ENCODE data around the gene MED9. TPM values are rescaled to one million over a fixed set of nuclear protein-coding genes. Genes with fewer than 3 reads are reported as not detected.

The MED9 gene
- total and polyA plus RNA-seq, 2 of the 4 experiments (the other 2 are of a cell fraction), result 6.1 to 10.1 TPM

DNA sequence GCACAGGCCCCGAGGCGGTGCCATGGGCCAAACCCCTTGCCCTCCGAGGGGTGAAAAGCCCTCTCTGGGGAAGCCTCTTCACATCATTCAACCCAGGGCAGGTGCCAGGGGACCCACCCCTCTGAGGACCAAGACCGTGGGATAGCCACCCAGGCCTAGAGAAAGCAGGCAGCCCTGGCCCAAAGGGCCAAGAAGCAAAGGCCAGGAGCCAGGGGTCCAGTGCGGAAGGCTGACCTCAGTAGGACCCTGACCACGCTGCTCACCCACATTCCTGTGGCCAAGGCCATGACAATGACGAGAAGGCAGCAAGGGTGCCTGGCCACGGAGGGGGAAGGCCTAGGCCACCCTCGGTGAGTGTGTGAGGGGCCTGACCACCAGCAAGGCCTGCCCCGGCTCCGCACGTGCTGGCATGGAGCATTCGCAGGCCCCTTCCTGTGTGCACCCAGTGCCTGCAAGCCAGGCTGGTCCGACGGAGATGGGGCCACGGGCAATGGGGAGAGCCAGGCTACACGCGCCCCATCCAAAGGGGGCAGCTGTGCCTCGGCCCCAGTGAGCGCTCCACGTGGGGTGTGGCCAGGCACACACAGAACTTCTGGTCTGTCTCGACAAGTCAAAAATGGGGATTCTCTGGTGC is 43.9 kb downstream of the MED9 start:
- H4K20me1 ChIP-seq (ENCODE audit: insufficient read depth, low read length), result no peaks in the 10 kb centered on the region
- no peak overlapping the region for H3K56ac ChIP-seq (ENCODE audit: extremely low read depth, insufficient read depth, low read length)
- no peak for TF ChIP-seq NFE2L2 (IDR thresholded peaks at IDR 0.05; ENCODE audit: low read depth, low read length)
- no peak for TF ChIP-seq CHD1 (IDR thresholded peaks at IDR 0.05; ENCODE audit: low read depth, low read length)
- no peak for TF ChIP-seq MXI1 (IDR thresholded peaks at IDR 0.05; ENCODE audit: borderline replicate concordance, low read depth, low read length)
- TF ChIP-seq, protein P1, sequence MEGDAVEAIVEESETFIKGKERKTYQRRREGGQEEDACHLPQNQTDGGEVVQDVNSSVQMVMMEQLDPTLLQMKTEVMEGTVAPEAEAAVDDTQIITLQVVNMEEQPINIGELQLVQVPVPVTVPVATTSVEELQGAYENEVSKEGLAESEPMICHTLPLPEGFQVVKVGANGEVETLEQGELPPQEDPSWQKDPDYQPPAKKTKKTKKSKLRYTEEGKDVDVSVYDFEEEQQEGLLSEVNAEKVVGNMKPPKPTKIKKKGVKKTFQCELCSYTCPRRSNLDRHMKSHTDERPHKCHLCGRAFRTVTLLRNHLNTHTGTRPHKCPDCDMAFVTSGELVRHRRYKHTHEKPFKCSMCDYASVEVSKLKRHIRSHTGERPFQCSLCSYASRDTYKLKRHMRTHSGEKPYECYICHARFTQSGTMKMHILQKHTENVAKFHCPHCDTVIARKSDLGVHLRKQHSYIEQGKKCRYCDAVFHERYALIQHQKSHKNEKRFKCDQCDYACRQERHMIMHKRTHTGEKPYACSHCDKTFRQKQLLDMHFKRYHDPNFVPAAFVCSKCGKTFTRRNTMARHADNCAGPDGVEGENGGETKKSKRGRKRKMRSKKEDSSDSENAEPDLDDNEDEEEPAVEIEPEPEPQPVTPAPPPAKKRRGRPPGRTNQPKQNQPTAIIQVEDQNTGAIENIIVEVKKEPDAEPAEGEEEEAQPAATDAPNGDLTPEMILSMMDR (conservative IDR thresholded peaks at IDR 0.05; ENCODE audit: low read depth, low read length), result no peak
- no peak for TF ChIP-seq RCOR1 (IDR thresholded peaks at IDR 0.05; ENCODE audit: insufficient replicate concordance, low read length)
- TF ChIP-seq FOS (IDR thresholded peaks at IDR 0.05; ENCODE audit: low read depth, low read length), result no peak
- TF ChIP-seq POLR2A (IDR thresholded peaks at IDR 0.05; ENCODE audit: low read depth, low read length), result no peak
- TF ChIP-seq BHLHE40 (IDR thresholded peaks at IDR 0.05; ENCODE audit: low read depth, low read length), result no peak
- TF ChIP-seq RAD21 (IDR thresholded peaks at IDR 0.05; ENCODE audit: low read length), result no peak
- TF ChIP-seq MAFK (IDR thresholded peaks at IDR 0.05; ENCODE audit: low read depth, low read length), result no peak
- TF ChIP-seq RFX5 (IDR thresholded peaks at IDR 0.05; ENCODE audit: low read depth, low read length), result no peak
- TF ChIP-seq CEBPB (IDR thresholded peaks at IDR 0.05; ENCODE audit: low read depth, low read length), result no peak
- TF ChIP-seq MAZ (IDR thresholded peaks at IDR 0.05; ENCODE audit: borderline replicate concordance, low read depth, low read length), result no peak
- TF ChIP-seq, protein P2, sequence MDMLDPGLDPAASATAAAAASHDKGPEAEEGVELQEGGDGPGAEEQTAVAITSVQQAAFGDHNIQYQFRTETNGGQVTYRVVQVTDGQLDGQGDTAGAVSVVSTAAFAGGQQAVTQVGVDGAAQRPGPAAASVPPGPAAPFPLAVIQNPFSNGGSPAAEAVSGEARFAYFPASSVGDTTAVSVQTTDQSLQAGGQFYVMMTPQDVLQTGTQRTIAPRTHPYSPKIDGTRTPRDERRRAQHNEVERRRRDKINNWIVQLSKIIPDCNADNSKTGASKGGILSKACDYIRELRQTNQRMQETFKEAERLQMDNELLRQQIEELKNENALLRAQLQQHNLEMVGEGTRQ (IDR thresholded peaks at IDR 0.05; ENCODE audit: low read depth, low read length), result no peak
- no peak overlapping the region for H4K91ac ChIP-seq (ENCODE audit: insufficient read depth, low read depth, low read length)
- H4K8ac ChIP-seq (ENCODE audit: low read depth in 2 of 2, low read length in 2 of 2), result no peak overlapping the region
- H3K4me1 ChIP-seq (ENCODE audit: control insufficient read depth, insufficient read depth, low read length), result peaks cover 3% of the 10 kb centered on the region; the same call in 1 of the 2 replicates
- no peaks in the 10 kb centered on the region for H3K79me1 ChIP-seq (ENCODE audit: low read depth in 1 of 2, low read length in 2 of 2)
- no peak overlapping the region for H2BK20ac ChIP-seq (ENCODE audit: low read depth, low read length)
- no peaks in the 10 kb centered on the region for H3K27me3 ChIP-seq (ENCODE audit: control insufficient read depth, insufficient read depth, low read length)
- DNase-seq (no peak), ATAC-seq (ENCODE audit: low read depth) (no peak)
- H3K9ac ChIP-seq (ENCODE audit: low read depth, low read length), result no peak overlapping the region
- intact Hi-C loops (cut with micrococcal nuclease), result no loop called here
- H2AK5ac ChIP-seq (ENCODE audit: low read depth, low read length), result no peak overlapping the region
- no peak overlapping the region for H2BK5ac ChIP-seq (ENCODE audit: low read depth, low read length, poor library complexity, severe bottlenecking)
- H3K4me3 ChIP-seq (ENCODE audit: insufficient read depth, low read depth, low read length), result no peak overlapping the region
- H3K27ac ChIP-seq (ENCODE audit: insufficient read depth, low read length), result no peak overlapping the region
- no peak overlapping the region for H3K4me2 ChIP-seq (ENCODE audit: low read depth, low read length)
- no peak overlapping the region for H4K5ac ChIP-seq (ENCODE audit: low read depth, low read length)
- no peak overlapping the region for H3K23ac ChIP-seq (ENCODE audit: low read depth, low read length)
- H3K14ac ChIP-seq (replicated peaks; ENCODE audit: low read depth, low read length), result no peak overlapping the region
- ChIA-PET POLR2A (ENCODE audit: unreplicated experiment) (no interaction called here), CTCF (no interaction called here)
- no peak overlapping the region for H2BK120ac ChIP-seq (ENCODE audit: low read depth, low read length)
- H3K9me1 ChIP-seq (ENCODE audit: insufficient read depth, low read length), result no peaks in the 10 kb centered on the region; the same call in 1 of the 2 replicates
- dilution Hi-C loops (cut with HindIII; ENCODE audit: low sequenced_read_pairs, unreplicated experiment), result no loop called here
- H2BK15ac ChIP-seq (ENCODE audit: low read depth, low read length), result no peak overlapping the region
- H3K4ac ChIP-seq (ENCODE audit: low read depth, low read length), result no peak overlapping the region
- H3K36me3 ChIP-seq (ENCODE audit: control insufficient read depth, insufficient read depth, low read length), result no peaks in the 10 kb centered on the region
- in situ Hi-C loops (cut with MboI; ENCODE audit: low sequenced_read_pairs), result no loop called here
- BruUV-seq (replicated peaks), result no TSS peak
- no peaks in the 10 kb centered on the region for H3K9me3 ChIP-seq (ENCODE audit: control insufficient read depth, insufficient read depth, low read length)
- H2AK9ac ChIP-seq (replicated peaks; ENCODE audit: low read depth, low read length, poor library complexity), result no peak overlapping the region
- H2AFZ ChIP-seq (replicated peaks; ENCODE audit: low read length, poor library complexity), result no peak overlapping the region
- 79% methylated on average over 14 of the region's 22 CpGs; no CpG with 5 or more reads in 1 of the 2 experiments for WGBS, 2 experiments (ENCODE audit: extremely low coverage in 2 of 2, insufficient read length in 1 of 2)
- no peak overlapping the region for H3K18ac ChIP-seq (ENCODE audit: low read depth, low read length)
